ENCODE results near the gene GIMAP8. TPM values are rescaled to one million over a fixed set of nuclear protein-coding genes. Genes with fewer than 3 reads are reported as not detected.
A peak's percentile ranks its signal among the peaks of the same experiment; 100 is the strongest.

GIMAP8 gene
- total and polyA plus RNA-seq, 2 experiments from 2014 or later, result 0.06 TPM; not detected in 1

DNA sequence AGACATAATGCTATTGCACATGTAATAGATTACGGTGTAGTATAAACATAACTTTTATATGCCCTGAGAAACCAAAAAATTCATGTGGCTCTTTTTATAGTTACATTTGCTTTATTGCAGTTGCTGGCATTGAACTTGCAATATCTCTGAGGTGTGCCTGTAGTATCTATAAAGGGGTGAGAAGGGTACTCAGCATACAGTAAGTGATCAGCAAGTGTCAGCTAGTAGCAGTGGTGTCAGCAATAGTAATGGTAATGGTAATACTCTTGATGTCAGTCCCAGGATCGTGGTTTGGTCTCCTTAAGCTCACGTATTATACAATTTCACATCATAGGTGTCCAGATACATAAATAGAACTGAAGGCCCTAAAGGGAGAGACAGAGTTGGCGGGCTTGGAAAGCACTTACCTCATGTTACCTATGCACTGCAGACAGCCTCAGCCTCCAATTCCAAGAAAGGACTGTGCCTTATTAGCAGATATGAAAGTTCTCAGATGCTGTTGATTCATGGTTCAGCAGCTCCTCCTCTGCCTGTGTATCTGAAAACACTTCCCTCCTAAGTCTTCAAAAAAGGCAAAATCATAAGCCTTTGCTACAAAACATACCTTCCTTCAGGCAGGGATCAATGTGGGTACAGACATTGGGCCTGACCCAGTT is 57.6 kb downstream of the GIMAP8 start:
- Histone ChIP-seq H3K4me2 (no peak overlapping the region), H3K4me3 (no peak overlapping the region), H3K36me3 (ENCODE audit: insufficient read depth) (no peaks in the 10 kb centered on the region), H3K27me3 (ENCODE audit: insufficient read depth) (no peaks in the 10 kb centered on the region), H4K20me1 (replicated peaks; ENCODE audit: insufficient read depth) (no peaks in the 10 kb centered on the region), H3K27ac (ENCODE audit: low read depth) (no peak overlapping the region), H3K79me2 (replicated peaks; ENCODE audit: insufficient read depth) (no peaks in the 10 kb centered on the region), H3K4me1 (ENCODE audit: insufficient read depth) (no peaks in the 10 kb centered on the region), H3F3A (replicated peaks; ENCODE audit: low read depth) (no peaks in the 10 kb centered on the region), H2AFZ (no peak overlapping the region), H3K9me2 (ENCODE audit: insufficient read depth) (peaks cover 11% of the 10 kb centered on the region; the same call in 1 of the 2 replicates)
- no peaks in the 10 kb centered on the region; the same call in 2 of the 3 replicates for H3K9me3 Mint-ChIP-seq
- TF ChIP-seq, protein P1, sequence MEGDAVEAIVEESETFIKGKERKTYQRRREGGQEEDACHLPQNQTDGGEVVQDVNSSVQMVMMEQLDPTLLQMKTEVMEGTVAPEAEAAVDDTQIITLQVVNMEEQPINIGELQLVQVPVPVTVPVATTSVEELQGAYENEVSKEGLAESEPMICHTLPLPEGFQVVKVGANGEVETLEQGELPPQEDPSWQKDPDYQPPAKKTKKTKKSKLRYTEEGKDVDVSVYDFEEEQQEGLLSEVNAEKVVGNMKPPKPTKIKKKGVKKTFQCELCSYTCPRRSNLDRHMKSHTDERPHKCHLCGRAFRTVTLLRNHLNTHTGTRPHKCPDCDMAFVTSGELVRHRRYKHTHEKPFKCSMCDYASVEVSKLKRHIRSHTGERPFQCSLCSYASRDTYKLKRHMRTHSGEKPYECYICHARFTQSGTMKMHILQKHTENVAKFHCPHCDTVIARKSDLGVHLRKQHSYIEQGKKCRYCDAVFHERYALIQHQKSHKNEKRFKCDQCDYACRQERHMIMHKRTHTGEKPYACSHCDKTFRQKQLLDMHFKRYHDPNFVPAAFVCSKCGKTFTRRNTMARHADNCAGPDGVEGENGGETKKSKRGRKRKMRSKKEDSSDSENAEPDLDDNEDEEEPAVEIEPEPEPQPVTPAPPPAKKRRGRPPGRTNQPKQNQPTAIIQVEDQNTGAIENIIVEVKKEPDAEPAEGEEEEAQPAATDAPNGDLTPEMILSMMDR (conservative IDR thresholded peaks at IDR 0.05; ENCODE audit: low read depth in 2 of 2), result no peak
- TF ChIP-seq POLR2AphosphoS5 (IDR thresholded peaks at IDR 0.05; ENCODE audit: low read depth) (no peak), JUNB (IDR thresholded peaks at IDR 0.05; ENCODE audit: unreplicated experiment) (no peak), CREB1 (CRISPR knock-in tag; IDR thresholded peaks at IDR 0.05; ENCODE audit: low read depth) (no peak)
- no peaks in the 10 kb centered on the region for H3K4me1 Mint-ChIP-seq
- no peak for DNase-seq (ENCODE audit: low spot score)
- ATAC-seq, result no peak
- no peaks in the 10 kb centered on the region for H3K36me3 Mint-ChIP-seq (ENCODE audit: low read depth)
- H3K27ac Mint-ChIP-seq, result no peak overlapping the region
- no peaks in the 10 kb centered on the region for H3K27me3 Mint-ChIP-seq (ENCODE audit: insufficient read depth, low read depth, poor library complexity)
- H3K4me3 Mint-ChIP-seq, result no peak overlapping the region

DNA sequence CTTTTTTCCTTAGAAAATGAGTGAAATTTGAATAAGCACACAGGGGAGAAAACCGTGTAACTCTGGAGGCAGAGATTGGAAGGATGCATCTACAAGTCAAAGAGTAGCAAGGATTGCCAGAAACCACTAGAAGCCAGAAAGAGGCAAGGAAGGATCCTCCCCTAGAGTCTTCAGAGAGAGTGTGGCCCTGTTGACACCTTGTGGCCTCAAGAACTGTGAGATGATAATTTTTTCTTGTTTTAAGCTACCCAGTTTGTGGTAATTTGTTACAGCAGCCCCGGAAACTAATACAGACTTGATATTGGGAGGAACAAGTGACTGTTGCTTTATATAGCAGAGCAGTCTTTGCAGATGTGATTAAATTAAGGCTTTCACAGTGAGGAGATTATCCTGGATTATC is 60.6 kb downstream of the GIMAP8 start:
- Mint-ChIP-seq H3K27me3 (ENCODE audit: insufficient read depth, low read depth, poor library complexity) (no peaks in the 10 kb centered on the region), H3K4me3 (no peak overlapping the region), H3K9me3 (no peaks in the 10 kb centered on the region; the same call in 2 of the 3 replicates), H3K27ac (no peak overlapping the region), H3K36me3 (ENCODE audit: low read depth) (no peaks in the 10 kb centered on the region), H3K4me1 (peaks cover 3% of the 10 kb centered on the region; the same call in 1 of the 3 replicates)
- Histone ChIP-seq H4K20me1 (replicated peaks; ENCODE audit: insufficient read depth) (no peaks in the 10 kb centered on the region), H3K27ac (ENCODE audit: low read depth) (no peak overlapping the region), H2AFZ (peak overlapping the region; percentile 32; the same call in 1 of the 2 replicates), H3K4me1 (ENCODE audit: insufficient read depth) (no peaks in the 10 kb centered on the region), H3K36me3 (ENCODE audit: insufficient read depth) (no peaks in the 10 kb centered on the region), H3F3A (replicated peaks; ENCODE audit: low read depth) (no peaks in the 10 kb centered on the region), H3K4me2 (no peak overlapping the region), H3K79me2 (replicated peaks; ENCODE audit: insufficient read depth) (no peaks in the 10 kb centered on the region), H3K9me2 (ENCODE audit: insufficient read depth) (peaks cover 11% of the 10 kb centered on the region; the same call in 1 of the 2 replicates), H3K4me3 (no peak overlapping the region), H3K27me3 (ENCODE audit: insufficient read depth) (no peaks in the 10 kb centered on the region)
- DNase-seq (ENCODE audit: low spot score) (no peak), ATAC-seq (no peak)
- TF ChIP-seq REST (IDR thresholded peaks at IDR 0.05; ENCODE audit: unreplicated experiment), result no peak
- no peak for TF ChIP-seq ETS1 (IDR thresholded peaks at IDR 0.05)
- no peak for TF ChIP-seq NANOG (IDR thresholded peaks at IDR 0.05; ENCODE audit: borderline replicate concordance)
- no peak for TF ChIP-seq ZNF331 (CRISPR knock-in tag; IDR thresholded peaks at IDR 0.05; ENCODE audit: low read depth)
- TF ChIP-seq, protein P1 (conservative IDR thresholded peaks at IDR 0.05; ENCODE audit: low read depth in 2 of 2), result no peak
- TF ChIP-seq ZNF114 (CRISPR knock-in tag; IDR thresholded peaks at IDR 0.05), result no peak
- TF ChIP-seq JUNB (IDR thresholded peaks at IDR 0.05; ENCODE audit: unreplicated experiment), result no peak
- no peak for TF ChIP-seq EZH2 (IDR thresholded peaks at IDR 0.05; ENCODE audit: low read depth, unreplicated experiment)

All from GM23338 (cell line).